Heart left ventricle (tissue), 13 donors: Measurements from ENCODE around the gene ANXA8.
"Not testable (repeated sequence)": the region's sequence is repeated elsewhere in the genome, so short reads cannot be mapped to it uniquely, and the experiment has no call there.

Experiments used
- CTCF ChIP-seq, 12 donors: fragments of 200-600 bp; sonication (generic) in 4 of 12; IDR thresholded peaks; one replicate each; pipeline versions ENCODE4 v1.5.0 to v1.8.0; 2018 to 2022; ENCODE audit warnings: antibody characterized with exemption in 12 of 12, mild to moderate bottlenecking in 5 of 12
- POLR2A ChIP-seq, 2 donors: fragments of 450-650 bp; IDR thresholded peaks; one replicate each; pipeline ENCODE4 v1.6.1; 2017; ENCODE audit warnings: antibody characterized with exemption in 2 of 2, mild to moderate bottlenecking in 2 of 2, moderate library complexity in 2 of 2
- donor health status: ischemic (EF 13 %, LVEDD 7.1; RV severe dilation, severe dysfunction).
- donor health status: DM: no; HTN: yes; CAD: no.
- donor health status: DM: no; HTN: no; CAD: no.
- donor health status: ischemic (EF 25% LVEDD 6.9; RV normal size, moderate dysfunction).
- donor health status: ischemic (EF 25% LVEDD 5.7; RV mildly dilated, moderate dysfunction).
- donor health status: ischemic (EF 35%, LVEDD 5.7; RV mildly dilated, moderate dysfunction).
- donor health status: nonischemic (EF 11% LVEDD 7.7; RV severe dilation, severe dysfunction).
- donor health status: DM: yes; HTN: yes; CAD: no.
- donor health status: PGD.
- donor health status: ischemic (EF 29% LVEDD 5.4; RV normal size, mild dysfunction).
- donor health status: nonischemic (EF 23%, LVEDD 6.1; RV moderate dilation, normal function).

DNA sequence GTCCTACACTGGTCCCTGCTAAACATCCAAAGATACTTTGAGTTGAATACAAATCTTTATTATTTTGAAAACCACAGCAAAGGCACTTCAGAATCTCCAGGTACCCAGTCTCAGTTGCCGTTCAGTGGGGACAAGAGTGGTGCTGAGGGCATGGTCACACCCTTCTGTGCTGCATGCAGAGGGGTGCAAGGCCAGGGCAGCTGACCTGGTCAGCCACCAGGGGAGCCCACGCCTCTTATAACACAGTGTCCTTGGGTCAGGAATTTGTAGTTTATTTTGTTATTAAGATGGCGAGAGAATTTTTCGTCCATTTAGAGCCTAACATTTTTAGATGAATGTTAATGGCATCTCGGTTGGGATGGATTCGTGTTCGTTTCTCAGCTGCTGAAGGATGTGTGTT, 16.0 kb downstream of the ANXA8 start:
- not testable (repeated sequence) for TF ChIP-seq CTCF, POLR2A (IDR thresholded peaks at IDR 0.05)
